Non-pigmented ciliary epithelial cell (primary cell): ENCODE results near the gene ING5.
"Not testable (repeated sequence)": the region's sequence is repeated elsewhere in the genome, so short reads cannot be mapped to it uniquely, and the experiment has no call there.

ENCODE experiments used
- DNase-seq: peaks from one replicate; pipeline ENCODE4 v3.0.0-alpha.2; 2010; ENCODE audit warnings: low read depth

ING5 gene

GRCh38 chr2:241701399-241702154 lies at the start of gene ING5:
Gene ING5 (plus strand): TSS chr2:241702039. CDS start chr2:241702066, 27 bp downstream.
- DNase-seq = no peak

GRCh38 chr2:241652142-241652541 lies 49.7 kb upstream of the ING5 start:
- no peak for DNase-seq

GRCh38 chr2:241652722-241653121 lies 49.1 kb upstream of the ING5 start:
- no peak for DNase-seq

- DNase-seq = no peak
These were observed 48.6 kb upstream of the ING5 start for GRCh38 chr2:241653210-241653750.

- DNase-seq = no peak
These were observed 47.3 kb upstream of the ING5 start for GRCh38 chr2:241654551-241654950.

GRCh38 chr2:241655516-241656189 lies 46.2 kb upstream of the ING5 start:
- DNase-seq = no peak

- no peak for DNase-seq
These were observed 45.6 kb upstream of the ING5 start for GRCh38 chr2:241656190-241656741.

- no peak for DNase-seq
These were observed 44.0 kb upstream of the ING5 start for GRCh38 chr2:241657786-241658254.

- DNase-seq = no peak
These were observed 43.5 kb upstream of the ING5 start for GRCh38 chr2:241658296-241658695.

- DNase-seq = no peak
These were observed 42.6 kb upstream of the ING5 start for GRCh38 chr2:241659150-241659739.

- DNase-seq = no peak
These were observed 41.1 kb upstream of the ING5 start for GRCh38 chr2:241660593-241661213.

GRCh38 chr2:241662731-241663130 lies 39.1 kb upstream of the ING5 start:
- DNase-seq = not testable (repeated sequence)

- no peak for DNase-seq
These were observed 36.0 kb upstream of the ING5 start for GRCh38 chr2:241665731-241666440.

GRCh38 chr2:241666627-241667400 lies 35.0 kb upstream of the ING5 start:
- DNase-seq = no peak

- DNase-seq = no peak
These were observed 33.5 kb upstream of the ING5 start for GRCh38 chr2:241668354-241668753.

- DNase-seq = no peak
These were observed 33.0 kb upstream of the ING5 start for GRCh38 chr2:241668839-241669238.

- DNase-seq = no peak
These were observed 31.3 kb upstream of the ING5 start for GRCh38 chr2:241670333-241671110.

GRCh38 chr2:241671457-241672240 lies 30.2 kb upstream of the ING5 start:
- DNase-seq = no peak
